SIG-M5 treated with dmso at 0.1 percent for 504 hours (cell line): ENCODE measurements around the gene RASA4B.

Experiments
- DNase-seq: peaks from one replicate; lab custom pipeline; 2025; ENCODE audit not compliant: unreplicated experiment; lab: John Stamatoyannopoulos, UW

RASA4B gene

DNA sequence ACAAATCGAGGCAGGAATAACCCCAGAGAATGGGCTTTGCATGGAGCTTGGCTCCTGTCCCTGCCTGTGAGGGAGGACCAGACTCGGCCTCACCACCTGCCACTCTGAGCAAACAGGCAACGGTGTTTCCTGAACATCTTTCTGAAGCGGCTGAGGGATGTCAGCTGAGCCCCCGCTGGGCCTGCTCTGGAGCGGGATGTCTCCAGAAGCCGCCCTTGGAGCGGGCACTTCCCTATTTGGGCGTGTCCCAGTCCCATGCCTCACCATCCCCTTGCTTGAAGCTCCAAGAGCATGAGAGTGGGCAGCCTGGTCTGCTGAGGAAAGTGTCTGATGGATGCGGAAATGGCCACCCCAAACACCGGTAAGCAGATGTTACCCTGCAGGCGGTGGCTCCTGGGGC, 63.1 kb downstream of the RASA4B start:
- no peak for DNase-seq

- no peak for DNase-seq
Observed at GRCh38 chr7:102453319-102453718, 64.3 kb downstream of the RASA4B start.

DNA sequence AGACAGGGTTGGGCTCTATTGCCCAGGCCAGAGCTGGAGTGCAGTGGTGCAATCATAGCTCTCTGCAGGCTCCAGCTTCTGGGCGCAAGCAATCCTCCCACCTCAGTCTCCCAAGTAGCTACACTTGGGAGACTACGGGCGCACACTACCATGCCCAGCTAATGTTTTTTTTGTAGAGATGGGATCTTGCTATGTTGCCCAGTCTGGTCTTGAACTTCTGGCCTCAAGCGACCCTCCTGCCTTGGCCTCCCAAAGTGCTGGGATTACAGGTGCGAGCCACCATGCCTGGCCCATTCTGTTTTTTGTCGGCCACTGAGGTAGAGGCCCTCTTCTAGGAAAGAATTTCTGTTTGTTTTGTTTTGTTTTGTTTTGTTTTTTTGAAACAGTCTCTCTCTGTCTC, 65.1 kb downstream of the RASA4B start:
- DNase-seq, result no peak

DNA sequence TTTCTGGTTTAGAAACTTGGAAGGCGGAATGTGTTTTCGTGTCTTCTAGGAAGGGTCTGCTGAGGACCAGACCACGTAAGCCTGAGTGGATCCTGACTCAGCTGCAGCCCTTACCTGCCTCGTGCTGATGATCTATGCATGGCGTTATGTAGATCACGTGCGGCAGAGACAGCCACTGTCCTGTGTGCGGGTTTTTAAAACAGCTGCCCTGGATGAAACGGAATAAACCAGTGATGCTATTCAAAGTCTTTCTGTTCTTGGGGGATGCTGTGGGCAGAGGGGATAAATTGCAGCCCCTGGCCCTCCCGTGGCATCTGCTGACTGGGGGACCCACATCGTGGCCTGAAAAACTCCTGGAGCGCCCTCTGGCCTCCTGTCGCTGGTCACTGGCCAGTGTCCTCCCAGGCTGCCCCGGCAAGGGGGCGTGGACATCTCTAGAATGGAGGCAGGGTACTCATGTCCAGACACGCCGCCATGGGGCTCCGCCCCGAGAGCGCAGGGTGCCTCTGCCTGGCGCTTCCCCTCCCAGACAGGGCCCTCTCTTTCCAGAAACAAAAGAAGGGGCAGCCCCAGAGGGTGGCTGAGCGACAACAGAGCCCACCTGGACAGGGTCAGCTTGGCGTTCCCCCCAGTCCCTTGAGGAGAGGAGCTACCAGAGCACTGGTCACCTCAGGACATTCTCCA, 66.1 kb downstream of the RASA4B start:
- no peak for DNase-seq

DNA sequence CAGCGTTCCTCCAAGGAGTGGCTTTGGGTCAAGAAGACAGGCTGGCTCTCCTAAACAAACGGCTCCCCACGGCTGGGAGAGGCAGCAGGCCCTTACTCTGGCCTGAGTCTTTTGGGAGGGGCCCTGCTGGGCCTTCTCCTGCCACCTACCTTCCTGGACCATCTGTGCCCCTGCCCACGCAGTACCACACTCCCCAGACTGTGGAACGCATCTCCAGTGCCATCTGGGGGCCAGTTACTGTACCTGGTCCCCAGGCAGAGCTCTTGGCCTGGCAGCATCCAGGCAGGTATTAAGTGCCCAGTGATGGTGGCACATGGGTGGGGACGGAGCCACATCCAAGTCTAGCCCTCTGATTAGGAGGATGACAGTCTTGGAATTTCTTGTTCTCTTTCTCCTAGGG, 67.3 kb downstream of the RASA4B start:
- no peak for DNase-seq

GRCh38 chr7:102449136-102449535, 68.4 kb downstream of the RASA4B start:
- DNase-seq, result no peak

DNA sequence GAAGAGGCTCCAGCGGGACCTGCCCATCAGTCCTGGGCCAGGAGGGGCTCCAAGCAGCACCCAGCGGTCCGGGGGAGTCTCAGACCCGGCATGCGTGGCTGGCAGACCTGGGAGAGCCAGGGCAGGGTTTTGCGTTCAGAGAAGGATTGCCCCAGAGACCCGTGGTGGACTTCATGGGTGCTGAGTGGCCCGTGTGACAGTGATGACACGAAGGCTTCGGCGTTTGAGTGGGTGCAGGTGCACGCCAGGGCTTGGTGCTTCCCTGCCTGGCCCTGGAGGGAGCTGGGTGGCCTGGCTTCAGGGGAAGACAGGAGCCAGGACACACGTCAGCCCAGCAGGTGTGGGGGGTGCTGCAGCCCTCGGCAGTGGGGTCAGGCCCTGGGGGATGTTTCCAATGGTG, 70.3 kb downstream of the RASA4B start:
- DNase-seq, result no peak

DNA sequence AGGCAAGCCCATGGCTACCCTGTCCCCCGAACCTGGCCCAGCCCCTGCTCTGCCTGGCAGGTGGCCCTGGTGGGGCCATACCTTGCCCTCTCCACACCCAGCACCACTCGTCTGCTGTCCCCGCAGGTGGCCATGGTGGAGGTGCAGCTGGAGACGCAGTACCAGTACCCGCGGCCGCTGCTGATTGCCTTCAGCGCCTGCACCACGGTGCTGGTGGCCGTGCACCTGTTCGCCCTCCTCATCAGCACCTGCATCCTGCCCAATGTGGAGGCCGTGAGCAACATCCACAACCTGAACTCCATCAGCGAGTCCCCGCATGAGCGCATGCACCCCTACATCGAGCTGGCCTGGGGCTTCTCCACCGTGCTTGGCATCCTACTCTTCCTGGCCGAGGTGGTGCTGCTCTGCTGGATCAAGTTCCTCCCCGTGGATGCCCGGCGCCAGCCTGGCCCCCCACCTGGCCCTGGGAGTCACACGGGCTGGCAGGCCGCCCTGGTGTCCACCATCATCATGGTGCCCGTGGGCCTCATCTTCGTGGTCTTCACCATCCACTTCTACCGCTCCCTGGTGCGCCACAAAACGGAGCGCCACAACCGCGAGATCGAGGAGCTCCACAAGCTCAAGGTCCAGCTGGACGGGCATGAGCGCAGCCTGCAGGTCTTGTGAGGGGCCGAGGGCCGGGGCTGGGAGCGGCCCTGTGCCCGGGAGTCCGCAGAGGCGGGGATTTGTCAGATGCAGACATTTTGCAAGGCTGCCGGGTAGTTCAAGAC, 71.0 kb downstream of the RASA4B start:
- no peak for DNase-seq

DNA sequence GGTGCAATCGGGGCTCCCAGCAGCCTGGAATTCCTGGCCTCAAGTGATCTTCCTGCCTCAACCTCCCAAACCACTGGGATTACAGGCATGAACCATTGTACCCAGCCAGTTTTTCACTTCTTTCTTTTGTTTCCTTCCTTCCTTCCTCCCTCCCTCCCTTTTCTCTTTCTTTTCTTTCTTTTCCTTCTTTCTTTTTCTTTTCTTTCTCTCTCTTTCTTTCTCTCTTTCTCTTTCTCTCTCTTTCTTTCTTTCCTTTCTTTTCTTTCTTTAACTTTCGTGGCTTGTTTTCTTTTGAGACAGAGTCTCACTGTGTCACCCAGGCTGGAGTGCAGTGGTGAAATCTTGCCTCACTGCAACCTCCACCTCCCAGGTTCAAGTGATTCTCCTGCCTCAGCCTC, 71.9 kb downstream of the RASA4B start:
- DNase-seq, result no peak

- DNase-seq, result no peak
Observed at GRCh38 chr7:102444961-102445673, 72.5 kb downstream of the RASA4B start.

DNA sequence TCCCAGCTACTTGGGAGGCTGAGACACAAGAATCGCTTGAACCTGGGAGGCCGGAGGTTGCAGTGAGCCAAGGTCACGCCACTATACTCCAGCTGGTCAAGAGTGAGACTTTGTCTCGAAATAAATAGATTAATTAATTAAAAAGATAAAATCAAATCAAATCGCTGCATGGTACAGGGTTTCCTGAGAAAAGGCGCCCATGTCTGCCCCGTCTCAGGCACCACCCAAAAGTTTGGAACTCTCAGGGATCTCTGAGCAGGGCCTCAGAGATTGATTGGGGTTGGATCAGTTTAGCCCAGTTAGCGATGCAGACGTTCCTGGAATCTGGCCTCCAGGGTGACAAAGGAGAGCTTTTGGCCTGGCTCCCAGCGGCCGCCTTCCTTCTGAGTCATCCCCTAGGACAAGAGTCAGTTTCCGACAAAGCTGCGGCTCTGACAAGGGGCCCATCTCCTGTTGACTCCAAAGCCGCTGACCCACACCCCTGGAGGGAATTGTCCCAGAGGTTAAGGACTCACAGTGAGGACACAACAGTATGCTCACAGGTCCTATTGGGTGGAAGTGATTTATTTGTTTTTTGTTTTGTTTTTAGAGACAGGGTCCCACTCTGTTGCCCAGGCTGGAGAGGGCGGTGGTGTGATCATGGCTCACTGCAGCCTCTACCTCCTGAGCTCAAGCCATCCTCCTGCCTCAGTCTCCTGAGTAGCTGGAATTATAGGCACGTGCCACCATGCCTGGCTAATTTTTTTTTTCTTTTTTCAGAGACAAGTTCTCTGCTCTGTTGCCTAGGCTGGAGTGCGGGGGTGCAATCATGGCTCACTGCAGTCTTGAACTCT, 77.4 kb downstream of the RASA4B start:
- peak; percentile 13 for DNase-seq

DNA sequence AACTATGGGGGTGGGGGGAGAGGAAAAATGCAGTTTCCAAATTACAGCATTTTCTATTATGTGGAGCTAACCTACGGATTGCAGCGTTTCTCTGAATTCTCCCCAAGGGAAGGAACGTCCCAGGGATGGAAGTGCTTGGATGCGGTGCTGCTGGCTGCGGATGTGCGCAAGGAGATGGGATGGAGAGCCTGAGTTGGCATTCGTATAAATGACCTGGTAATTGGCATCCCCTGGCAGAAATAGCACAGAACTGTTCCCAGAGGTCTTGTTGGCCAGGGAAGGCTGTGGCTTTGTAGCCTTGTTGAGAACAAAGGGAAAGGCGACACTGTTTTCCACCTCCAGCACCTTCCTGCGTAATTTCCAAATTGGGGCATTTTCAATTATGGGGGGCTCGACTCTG, 81.5 kb downstream of the RASA4B start:
- DNase-seq, result no peak

DNA sequence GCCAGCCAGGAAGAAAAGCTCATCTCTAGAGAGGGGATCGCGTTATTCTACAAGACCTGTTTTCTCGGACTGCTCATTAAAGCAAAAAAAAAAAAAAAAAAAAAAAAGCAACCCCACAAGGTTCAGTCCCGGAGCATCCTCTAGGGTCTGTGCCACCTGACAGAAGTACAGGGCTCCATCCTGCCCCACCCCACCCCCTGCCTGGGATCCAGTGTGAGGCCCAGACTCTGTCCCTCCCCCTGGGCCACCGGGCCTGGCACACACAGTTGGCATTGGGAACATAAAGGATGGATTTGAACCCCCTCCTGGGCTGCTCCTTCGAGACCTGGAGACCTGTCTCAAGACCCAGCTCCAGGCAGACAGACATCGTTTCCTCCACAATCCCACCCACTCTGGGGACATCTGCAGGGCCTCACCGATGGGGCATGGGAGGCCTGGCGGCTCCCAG, 83.5 kb downstream of the RASA4B start:
- no peak for DNase-seq

DNA sequence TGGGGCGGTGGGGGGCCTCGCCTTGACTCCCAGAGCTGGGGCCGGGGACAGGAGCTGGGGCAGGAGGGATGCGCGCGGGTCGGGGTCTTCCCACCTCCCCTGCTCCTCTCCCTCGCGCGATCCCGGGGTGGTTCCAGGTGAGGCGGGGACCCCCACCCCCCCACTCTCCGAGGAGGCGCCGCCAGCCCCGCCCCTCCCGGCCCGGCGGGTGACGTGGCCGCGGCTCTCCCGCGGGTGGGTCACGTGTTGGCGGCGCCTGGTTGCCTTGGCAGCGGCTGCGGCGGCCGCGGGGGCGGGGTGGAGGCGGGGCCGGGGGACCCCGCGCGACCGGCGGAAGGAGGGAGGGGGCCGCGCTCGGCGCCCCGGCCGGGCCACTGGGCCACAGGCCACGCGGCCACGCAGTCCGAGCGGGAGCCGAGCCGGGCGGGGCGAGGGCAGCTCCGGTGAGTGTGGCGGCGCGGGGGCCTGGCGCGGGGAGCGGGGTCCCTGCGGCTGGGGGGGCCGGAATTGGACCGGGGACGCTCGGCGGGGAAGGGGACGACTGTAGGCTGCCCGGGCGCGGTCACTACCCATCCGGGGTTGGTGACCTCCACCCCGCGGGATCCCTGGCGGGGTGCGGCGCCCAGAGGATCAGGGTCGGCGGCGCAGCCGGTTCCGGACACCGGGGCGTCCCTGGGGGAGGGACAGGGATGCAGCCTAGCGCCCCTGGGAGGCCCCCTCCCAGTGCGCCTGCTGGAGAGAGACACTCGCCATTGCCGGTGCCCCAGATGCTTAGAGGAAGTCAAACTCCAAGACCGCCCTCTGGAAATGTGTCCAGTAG, 84.1 kb downstream of the RASA4B start, which contains the start of gene ORAI2:
ORAI2 (plus strand) TSS at position 357 of the 820 bp plus-strand sequence. CDS start 5,382 bp downstream, outside the sequence.
- DNase-seq, result peak; percentile 57
